Activated T-helper 1 cell treated with anti-CD3 and anti-CD28 coated beads, Interleukin-12 subunit alpha, Interleukin-12 subunit beta, Interleukin-2, Interleukin-4 antibody, amounts not matched to agents 30 ng/mL and 10 ng/mL and 1 ng/mL, durations not matched to agents 14 hours and 24 hours and 36 hours (primary cell): ENCODE results near the gene RHOU. TPM values are rescaled to one million over a fixed set of nuclear protein-coding genes. Genes with fewer than 3 reads are reported as not detected.
A peak's percentile ranks its signal among the peaks of the same experiment; 100 is the strongest.

Experiments used
- DNase-seq: peaks from one replicate; pipeline ENCODE4 v3.0.0; 2021; ENCODE audit warnings: low spot score
- H3K27ac Mint-ChIP-seq: one replicate; pipeline ENCODE4 v1.8.0; 2021; ENCODE audit warnings: mild to moderate bottlenecking, mixed read lengths
- H3K27me3 Mint-ChIP-seq: one replicate; pipeline ENCODE4 v1.8.0; 2022; ENCODE audit warnings: mild to moderate bottlenecking, moderate library complexity, mixed read lengths; ENCODE audit not compliant: insufficient read depth
- H3K36me3 Mint-ChIP-seq: one replicate; pipeline ENCODE4 v1.8.0; 2021; ENCODE audit warnings: low read depth, mixed read lengths
- H3K4me1 Mint-ChIP-seq: one replicate; pipeline ENCODE4 v1.8.0; 2021; ENCODE audit warnings: low read depth, mixed read lengths
- H3K4me3 Mint-ChIP-seq: one replicate; pipeline ENCODE4 v1.8.0; 2021; ENCODE audit warnings: mild to moderate bottlenecking, moderate library complexity, mixed read lengths
- H3K9me3 Mint-ChIP-seq: one replicate; pipeline ENCODE4 v1.8.0; 2021; ENCODE audit warnings: mixed read lengths
- intact Hi-C: fragments of 100-400 bp; cut with micrococcal nuclease; formaldehyde crosslinking; loops from one replicate; pipeline ENCODE4 v1.15.1; 2024
- total RNA-seq: library from RNA; stranded (reverse); gene quantifications from 2 replicates; pipeline ENCODE4 v1.2.3, GENCODE V29; 2022

RHOU gene
- total RNA-seq, 1 donor from 2014 or later, result 0.49 TPM

GRCh38 chr1:228752675-228753265, 17.5 kb downstream of the RHOU start:
- Mint-ChIP-seq H3K27ac (no peak overlapping the region), H3K9me3 (peaks cover 13% of the 10 kb centered on the region), H3K27me3 (peaks cover 46% of the 10 kb centered on the region), H3K4me3 (no peak overlapping the region), H3K36me3 (peaks cover 9% of the 10 kb centered on the region), H3K4me1 (peaks cover 49% of the 10 kb centered on the region)
- intact Hi-C loops, result loop anchor here (5.0 kb wide), 1 partner anchor 175 kb away; no protein-coding TSS in a partner anchor
- no peak for DNase-seq

- no peak overlapping the region for H3K4me3 Mint-ChIP-seq
- DNase-seq, result no peak
- intact Hi-C loops, result loop anchor here (5.0 kb wide), 1 partner anchor 174 kb away; no protein-coding TSS in a partner anchor
Measured at GRCh38 chr1:228753287-228753686, 18.0 kb downstream of the RHOU start.

GRCh38 chr1:228753786-228754360, 18.6 kb downstream of the RHOU start:
- Mint-ChIP-seq H3K4me3 (no peak overlapping the region), H3K9me3 (peaks cover 13% of the 10 kb centered on the region), H3K36me3 (peaks cover 7% of the 10 kb centered on the region), H3K27me3 (peaks cover 40% of the 10 kb centered on the region), H3K27ac (no peak overlapping the region), H3K4me1 (peaks cover 45% of the 10 kb centered on the region)
- intact Hi-C loops, result loop anchor here (5.0 kb wide), 1 partner anchor 173 kb away; no protein-coding TSS in a partner anchor
- DNase-seq, result no peak

More at GRCh38 chr1:228753287-228753686, 18.0 kb downstream of the RHOU start:
- Mint-ChIP-seq H3K9me3 (peaks cover 13% of the 10 kb centered on the region), H3K27me3 (peaks cover 45% of the 10 kb centered on the region), H3K4me1 (peaks cover 46% of the 10 kb centered on the region), H3K27ac (no peak overlapping the region), H3K36me3 (peaks cover 8% of the 10 kb centered on the region)

DNA sequence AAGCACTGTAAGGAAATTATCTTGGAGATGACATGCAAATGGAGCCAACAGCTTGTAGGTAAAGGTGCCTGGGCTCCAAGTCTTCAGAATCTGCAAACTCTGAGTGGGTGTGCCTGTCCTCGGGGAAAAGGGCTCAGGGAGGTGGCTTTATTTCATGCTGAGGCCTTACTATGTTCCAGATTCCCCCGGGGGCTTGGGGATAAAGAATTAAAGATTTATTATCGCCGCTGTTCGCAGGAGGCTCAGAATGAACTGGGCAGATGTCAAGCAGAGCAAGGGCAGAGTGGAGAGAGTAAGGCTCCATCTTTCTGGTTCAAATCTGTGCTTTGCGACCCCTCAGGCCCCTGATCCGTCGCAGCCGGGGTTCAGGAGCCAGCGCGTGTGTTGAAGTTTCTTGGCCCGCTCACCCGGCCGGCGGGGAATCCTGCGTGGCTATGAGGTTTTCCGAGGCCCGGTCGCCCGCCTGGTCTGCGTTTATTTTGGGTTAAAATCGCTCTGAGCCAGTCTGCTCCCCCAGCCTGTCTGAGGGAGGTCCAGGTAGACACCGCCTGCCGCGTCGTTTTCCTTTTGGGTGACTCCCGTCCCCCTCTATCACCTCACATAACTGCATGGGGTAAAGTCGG, 19.5 kb downstream of the RHOU start:
- H3K9me3 Mint-ChIP-seq, result peaks cover 13% of the 10 kb centered on the region
- H3K36me3 Mint-ChIP-seq, result peaks cover 7% of the 10 kb centered on the region
- intact Hi-C loops, result loop anchor here (5.0 kb wide), 1 partner anchor 173 kb away; no protein-coding TSS in a partner anchor
- peaks cover 47% of the 10 kb centered on the region for H3K4me1 Mint-ChIP-seq
- peaks cover 43% of the 10 kb centered on the region for H3K27me3 Mint-ChIP-seq
- no peak overlapping the region for H3K27ac Mint-ChIP-seq
- H3K4me3 Mint-ChIP-seq, result no peak overlapping the region
- no peak for DNase-seq

DNA sequence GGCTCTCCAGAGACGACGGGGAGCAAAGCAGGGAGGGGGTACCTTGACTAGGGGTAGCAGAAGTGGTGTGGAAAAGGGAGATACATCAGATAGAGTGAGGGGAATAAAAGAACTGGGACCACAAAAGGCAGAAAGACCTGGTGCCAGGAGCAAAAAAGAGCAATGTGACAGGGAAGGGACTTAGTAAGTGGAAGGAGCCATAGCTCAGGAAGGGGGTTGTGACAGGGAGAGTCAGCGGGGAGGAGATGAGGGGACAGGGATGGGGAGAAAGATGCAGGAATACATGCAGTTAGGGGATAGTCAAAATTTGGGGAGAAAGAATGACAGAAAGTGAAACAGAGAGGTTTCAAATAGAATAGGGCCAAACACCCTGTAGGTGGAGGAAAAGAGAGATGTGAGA, 20.5 kb downstream of the RHOU start:
- Mint-ChIP-seq H3K27ac (no peak overlapping the region), H3K4me1 (peaks cover 47% of the 10 kb centered on the region), H3K27me3 (peaks cover 45% of the 10 kb centered on the region), H3K9me3 (peaks cover 13% of the 10 kb centered on the region), H3K36me3 (peaks cover 8% of the 10 kb centered on the region), H3K4me3 (no peak overlapping the region)
- intact Hi-C loops, result no loop called here
- no peak for DNase-seq

DNA sequence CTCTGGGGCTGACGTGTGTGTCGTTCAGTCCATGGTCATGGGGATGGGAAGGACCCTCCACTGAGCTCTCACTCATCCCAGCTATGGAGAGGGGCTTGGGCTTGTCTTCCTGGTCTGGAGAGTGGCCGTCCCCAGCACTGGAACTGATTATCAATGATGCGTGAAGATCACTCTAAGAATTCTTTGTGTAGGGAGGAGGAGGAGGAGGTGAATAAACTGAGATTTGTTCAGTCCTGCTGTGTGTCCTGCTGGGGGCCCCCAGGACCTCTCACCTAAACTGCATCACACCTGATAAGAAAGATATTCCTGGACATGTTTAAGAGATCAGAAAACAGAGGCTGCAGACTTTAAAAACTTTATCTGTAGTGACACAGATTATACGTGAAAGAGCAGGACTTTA, 21.2 kb downstream of the RHOU start:
- Mint-ChIP-seq H3K4me3 (no peak overlapping the region), H3K36me3 (peaks cover 8% of the 10 kb centered on the region), H3K27ac (no peak overlapping the region), H3K27me3 (peaks cover 44% of the 10 kb centered on the region), H3K4me1 (peaks cover 41% of the 10 kb centered on the region), H3K9me3 (peaks cover 13% of the 10 kb centered on the region)
- no peak for DNase-seq
- intact Hi-C loops, result no loop called here

DNA sequence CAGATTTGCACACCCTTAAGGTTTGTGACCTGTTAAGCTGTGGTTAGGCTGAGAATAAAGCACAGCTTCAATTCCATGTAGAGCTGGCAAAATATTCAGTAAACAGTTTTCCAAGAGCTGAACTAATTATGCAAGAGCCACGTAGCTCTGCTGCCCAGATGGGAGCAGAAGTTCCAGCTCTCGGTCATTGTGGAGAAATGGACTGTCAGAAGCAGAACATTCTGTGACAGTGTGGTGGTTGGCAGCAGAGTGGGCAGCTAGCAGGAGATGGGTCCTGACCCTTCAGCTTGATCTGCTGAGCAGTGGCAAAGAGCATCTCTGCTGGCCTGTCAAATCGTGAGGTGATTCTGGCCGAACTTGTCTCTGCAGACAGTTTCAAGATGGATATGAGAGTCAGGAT, 23.2 kb downstream of the RHOU start:
- H3K27ac Mint-ChIP-seq, result no peak overlapping the region
- peaks cover 38% of the 10 kb centered on the region for H3K27me3 Mint-ChIP-seq
- H3K36me3 Mint-ChIP-seq, result peaks cover 8% of the 10 kb centered on the region
- no peak for DNase-seq
- H3K9me3 Mint-ChIP-seq, result peaks cover 13% of the 10 kb centered on the region
- H3K4me1 Mint-ChIP-seq, result peaks cover 34% of the 10 kb centered on the region
- intact Hi-C loops, result no loop called here
- no peak overlapping the region for H3K4me3 Mint-ChIP-seq

DNA sequence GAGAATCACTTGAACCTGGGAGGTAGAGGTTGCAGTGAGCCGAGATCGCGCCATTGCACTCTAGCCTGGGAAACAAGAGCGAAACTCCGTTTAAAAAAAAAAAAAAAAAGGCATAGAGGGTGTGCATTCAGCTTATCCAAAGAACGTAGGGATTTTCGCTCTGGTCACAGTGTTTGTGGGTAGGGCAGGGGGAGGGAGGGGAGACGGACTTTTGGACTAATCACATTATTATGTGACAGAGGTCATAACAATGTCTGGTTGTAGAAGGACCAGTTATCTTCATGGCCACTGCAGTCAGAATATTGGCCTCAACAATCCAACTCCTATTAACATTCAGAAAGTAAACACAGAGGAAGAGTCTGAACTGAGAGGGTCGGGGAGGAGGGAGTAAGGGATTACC, 25.7 kb downstream of the RHOU start:
- no peak for DNase-seq
- intact Hi-C loops, result no loop called here
- Mint-ChIP-seq H3K27me3 (peaks cover 19% of the 10 kb centered on the region), H3K4me3 (no peak overlapping the region), H3K36me3 (peaks cover 8% of the 10 kb centered on the region), H3K4me1 (peaks cover 33% of the 10 kb centered on the region), H3K9me3 (peaks cover 13% of the 10 kb centered on the region), H3K27ac (no peak overlapping the region)

DNA sequence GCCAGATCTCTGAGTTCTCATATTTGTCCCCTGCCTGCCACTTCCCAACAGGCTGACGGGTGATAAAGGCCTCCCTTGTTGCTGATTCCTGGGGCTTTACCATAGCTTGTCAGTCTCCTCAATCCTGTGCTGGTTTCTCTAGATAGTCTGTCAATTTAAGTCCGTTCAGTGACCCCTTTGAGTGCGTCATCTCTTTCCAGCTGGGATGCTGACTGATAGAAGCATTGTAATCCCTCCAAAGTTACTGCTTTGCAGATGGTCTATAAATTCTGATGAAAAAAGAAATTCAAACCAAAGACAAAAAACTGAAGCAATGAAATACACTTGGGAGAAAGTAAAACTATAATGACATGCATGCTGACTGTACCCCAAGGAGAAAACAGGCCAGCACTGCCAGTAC, 28.3 kb downstream of the RHOU start:
- Mint-ChIP-seq H3K4me3 (no peak overlapping the region), H3K9me3 (no peaks in the 10 kb centered on the region), H3K36me3 (peaks cover 1% of the 10 kb centered on the region), H3K27ac (no peak overlapping the region), H3K4me1 (peaks cover 32% of the 10 kb centered on the region), H3K27me3 (peaks cover 7% of the 10 kb centered on the region)
- no peak for DNase-seq
- intact Hi-C loops, result no loop called here

DNA sequence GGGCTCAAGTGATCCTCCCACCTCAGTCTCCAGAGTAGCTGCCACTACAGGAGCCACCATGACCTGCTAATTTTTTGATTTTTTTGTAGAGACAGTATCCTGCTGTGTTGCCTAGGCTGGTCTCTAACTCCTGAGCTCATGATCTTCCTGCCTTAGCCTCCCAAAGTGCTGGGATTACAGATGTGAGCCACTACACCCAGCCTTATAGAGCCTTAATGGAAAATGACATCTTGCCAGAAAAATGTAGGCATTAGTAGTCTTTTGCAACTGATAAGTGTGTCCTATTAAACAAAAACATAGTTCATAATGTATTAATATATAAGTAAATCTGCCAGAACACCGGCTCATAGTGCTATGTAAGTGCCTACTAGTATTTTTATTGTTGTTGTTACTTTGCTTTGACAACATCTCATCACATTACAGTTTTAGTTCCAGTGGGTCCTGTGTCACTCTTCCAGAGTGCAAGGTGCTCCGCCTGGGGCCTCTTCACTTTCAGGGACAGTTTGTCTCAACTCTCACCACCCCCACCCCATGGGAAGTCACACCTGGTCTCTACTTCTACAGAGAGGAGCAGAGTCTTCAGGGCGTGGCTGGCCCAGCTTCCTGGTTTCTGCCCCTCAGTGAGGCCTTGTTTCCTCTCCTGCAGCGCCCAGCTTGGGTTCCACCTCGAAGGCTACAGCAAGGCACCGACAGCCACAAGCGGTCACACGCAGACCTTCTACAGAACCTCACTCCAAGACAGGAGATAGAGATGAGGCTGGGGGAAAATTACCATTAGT, 30.1 kb downstream of the RHOU start:
- peak; percentile 9 for DNase-seq
- Mint-ChIP-seq H3K9me3 (no peaks in the 10 kb centered on the region), H3K4me1 (peaks cover 24% of the 10 kb centered on the region), H3K27ac (no peak overlapping the region), H3K27me3 (no peaks in the 10 kb centered on the region), H3K36me3 (no peaks in the 10 kb centered on the region), H3K4me3 (no peak overlapping the region)
- intact Hi-C loops, result no loop called here

DNA sequence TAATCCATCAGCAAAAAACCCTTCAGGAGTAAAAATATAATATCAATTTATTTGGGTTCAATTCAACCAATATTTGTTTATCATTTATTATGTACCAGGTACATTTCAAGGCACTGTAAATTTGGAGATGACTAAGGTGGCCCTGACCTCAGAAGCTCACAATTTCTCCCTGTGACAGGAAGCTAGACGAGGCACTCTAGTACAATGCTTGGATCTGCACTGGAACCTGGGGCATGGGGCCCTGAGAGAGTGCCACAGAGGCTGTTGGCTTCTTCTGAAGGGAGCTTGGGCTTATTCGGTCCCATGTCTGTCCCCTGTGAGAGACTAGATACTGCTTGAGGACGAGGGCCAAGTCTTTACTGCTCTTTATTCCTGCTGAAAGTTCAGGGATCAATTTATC, 31.5 kb downstream of the RHOU start:
- Mint-ChIP-seq H3K4me3 (no peak overlapping the region), H3K4me1 (peaks cover 24% of the 10 kb centered on the region), H3K36me3 (no peaks in the 10 kb centered on the region), H3K9me3 (no peaks in the 10 kb centered on the region), H3K27me3 (peaks cover 3% of the 10 kb centered on the region), H3K27ac (no peak overlapping the region)
- intact Hi-C loops, result no loop called here
- DNase-seq, result no peak

GRCh38 chr1:228767636-228768354, 32.5 kb downstream of the RHOU start:
- Mint-ChIP-seq H3K4me1 (peaks cover 24% of the 10 kb centered on the region), H3K27me3 (peaks cover 3% of the 10 kb centered on the region), H3K36me3 (no peaks in the 10 kb centered on the region), H3K27ac (no peak overlapping the region), H3K9me3 (no peaks in the 10 kb centered on the region), H3K4me3 (no peak overlapping the region)
- intact Hi-C loops, result no loop called here
- DNase-seq, result no peak
